OCI-LY3 (cell line): ENCODE measurements around the gene PYHIN1.

Experiments used
- EZH2phosphoT487 ChIP-seq: fragments of 200-600 bp; shearing (Covaris generic); IDR thresholded peaks from 2 replicates; pipeline ENCODE4 v1.6.1; 2018; ENCODE audit warnings: antibody characterized with exemption, mixed run types, low read depth
- TF ChIP-seq, protein P1 (sequence below): fragments of 200-600, 300-600 bp; sonication (generic); IDR thresholded peaks from 2 replicates; pipeline ENCODE4 v1.5.1; 2014; ENCODE audit warnings: antibody characterized with exemption, low read length, low read depth

DNA sequence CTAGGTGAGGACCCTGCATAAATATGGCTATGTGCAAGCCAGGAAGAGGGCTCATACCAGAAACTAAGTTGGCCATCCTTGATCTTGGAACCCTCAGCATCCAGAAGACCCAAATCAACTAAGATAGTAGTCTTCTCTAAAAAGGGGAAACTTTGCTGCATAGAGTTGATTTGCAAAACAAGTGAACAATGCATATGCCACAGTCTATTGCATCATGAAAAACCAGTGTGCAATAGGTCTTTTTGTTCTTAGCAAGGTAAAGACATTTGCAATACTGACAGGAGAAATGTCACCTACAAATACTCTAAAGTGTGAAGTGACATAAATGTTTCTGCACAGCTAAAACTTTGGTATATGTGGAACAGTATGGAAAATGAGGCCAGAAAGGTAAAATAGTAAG is 76.4 kb downstream of the PYHIN1 start:
- TF ChIP-seq, protein P1, sequence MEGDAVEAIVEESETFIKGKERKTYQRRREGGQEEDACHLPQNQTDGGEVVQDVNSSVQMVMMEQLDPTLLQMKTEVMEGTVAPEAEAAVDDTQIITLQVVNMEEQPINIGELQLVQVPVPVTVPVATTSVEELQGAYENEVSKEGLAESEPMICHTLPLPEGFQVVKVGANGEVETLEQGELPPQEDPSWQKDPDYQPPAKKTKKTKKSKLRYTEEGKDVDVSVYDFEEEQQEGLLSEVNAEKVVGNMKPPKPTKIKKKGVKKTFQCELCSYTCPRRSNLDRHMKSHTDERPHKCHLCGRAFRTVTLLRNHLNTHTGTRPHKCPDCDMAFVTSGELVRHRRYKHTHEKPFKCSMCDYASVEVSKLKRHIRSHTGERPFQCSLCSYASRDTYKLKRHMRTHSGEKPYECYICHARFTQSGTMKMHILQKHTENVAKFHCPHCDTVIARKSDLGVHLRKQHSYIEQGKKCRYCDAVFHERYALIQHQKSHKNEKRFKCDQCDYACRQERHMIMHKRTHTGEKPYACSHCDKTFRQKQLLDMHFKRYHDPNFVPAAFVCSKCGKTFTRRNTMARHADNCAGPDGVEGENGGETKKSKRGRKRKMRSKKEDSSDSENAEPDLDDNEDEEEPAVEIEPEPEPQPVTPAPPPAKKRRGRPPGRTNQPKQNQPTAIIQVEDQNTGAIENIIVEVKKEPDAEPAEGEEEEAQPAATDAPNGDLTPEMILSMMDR = no peak
- no peak for TF ChIP-seq EZH2phosphoT487
